Endodermal cell (in vitro differentiated cells): ENCODE data around the gene WNK2. TPM values are rescaled to one million over a fixed set of nuclear protein-coding genes. Genes with fewer than 3 reads are reported as not detected.

Experiments
- DNase-seq: peaks from one replicate; pipeline ENCODE4 v3.0.0-alpha.2; 2017
- H3K27ac ChIP-seq: 2 replicates; pipeline ENCODE4 v1.5.1; 2013; ENCODE audit warnings: mild to moderate bottlenecking, low read depth, low read length, moderate library complexity
- H3K27me3 ChIP-seq: 2 replicates; pipeline ENCODE4 v1.6.1; 2013; ENCODE audit warnings: mild to moderate bottlenecking, low read length, moderate library complexity; ENCODE audit not compliant: insufficient read depth, control insufficient read depth, poor library complexity, severe bottlenecking
- H3K36me3 ChIP-seq: 2 replicates; pipeline ENCODE4 v1.7.0; 2013; ENCODE audit warnings: mild to moderate bottlenecking, low read length, moderate library complexity; ENCODE audit not compliant: control insufficient read depth, insufficient read depth
- H3K4me1 ChIP-seq: one replicate; pipeline ENCODE4 v1.7.0; 2013; ENCODE audit warnings: low read length; ENCODE audit not compliant: control insufficient read depth, insufficient read depth
- H3K4me3 ChIP-seq: 2 replicates; pipeline ENCODE4 v1.5.1; 2013; ENCODE audit warnings: mild to moderate bottlenecking, low read length, moderate library complexity
- H3K9ac ChIP-seq: 2 replicates; pipeline ENCODE4 v1.6.1; 2013; ENCODE audit warnings: mild to moderate bottlenecking, low read length, moderate library complexity; ENCODE audit not compliant: poor library complexity, severe bottlenecking; ENCODE audit errors: extremely low read depth
- H3K9me3 ChIP-seq: 2 replicates; pipeline ENCODE4 v1.6.1; 2013; ENCODE audit warnings: mild to moderate bottlenecking, low read length, moderate library complexity; ENCODE audit not compliant: control insufficient read depth
- H3K27ac Mint-ChIP-seq: 2 replicates; pipeline ENCODE4 v1.8.0; 2020; ENCODE audit warnings: mixed read lengths
- H3K27me3 Mint-ChIP-seq: 2 replicates; pipeline ENCODE4 v1.8.0; 2021; ENCODE audit warnings: mild to moderate bottlenecking, mixed read lengths; ENCODE audit not compliant: insufficient read depth
- H3K36me3 Mint-ChIP-seq: 2 replicates; pipeline ENCODE4 v1.8.0; 2020; ENCODE audit warnings: low read depth, mixed read lengths
- H3K4me1 Mint-ChIP-seq: 2 replicates; pipeline ENCODE4 v1.8.0; 2020; ENCODE audit warnings: mixed read lengths
- H3K4me3 Mint-ChIP-seq: 2 replicates; pipeline ENCODE4 v1.8.0; 2020; ENCODE audit warnings: mild to moderate bottlenecking, moderate library complexity, mixed read lengths
- H3K9me3 Mint-ChIP-seq: 2 replicates; pipeline ENCODE4 v1.8.0; 2020; ENCODE audit warnings: mild to moderate bottlenecking, mixed read lengths
- CTCF ChIP-seq: fragments of 200-600 bp; sonication (generic); conservative IDR thresholded peaks from 2 replicates; pipeline ENCODE4 v1.5.0; 2021; ENCODE audit warnings: antibody characterized with exemption, mild to moderate bottlenecking
- WGBS, 2 experiments: methylation state at CpG; one replicate each; pipeline versions ENCODE4 v1.1.5 to v1.1.7; 2013; ENCODE audit warnings: missing lambda C conversion rate in 2 of 2, mixed read lengths in 1 of 2; ENCODE audit not compliant: insufficient coverage in 1 of 2, insufficient read length in 1 of 2; 5-methylcytosine and 5-hydroxymethylcytosine counted together
- total RNA-seq, 2 donors: library from RNA; stranded (reverse); fragmentation: NEBNext Ultra II Directional in 1 of 2; extraction: Animal tissue kit (Norgen Biotek cat#: 25700) in 1 of 2; gene quantifications; 2 replicates in 1 of 2; 3 replicates in 1 of 2; pipeline ENCODE4 v1.2.1, GENCODE V29; 2021

The WNK2 gene
- total RNA-seq, 2 donors from 2014 or later = 46.1 to 48.8 TPM

- Mint-ChIP-seq H3K27me3 (no peaks in the 10 kb centered on the region), H3K9me3 (peaks cover 2% of the 10 kb centered on the region), H3K4me1 (peaks cover 3% of the 10 kb centered on the region), H3K4me3 (no peak overlapping the region), H3K36me3 (peaks cover 6% of the 10 kb centered on the region), H3K27ac (no peak overlapping the region)
- Histone ChIP-seq H3K4me1 (peaks cover 4% of the 10 kb centered on the region), H3K27ac (no peak overlapping the region), H3K4me3 (no peak overlapping the region), H3K27me3 (no peaks in the 10 kb centered on the region), H3K9me3 (peaks cover 11% of the 10 kb centered on the region), H3K36me3 (no peaks in the 10 kb centered on the region), H3K9ac (no peak overlapping the region)
- DNase-seq = no peak
- WGBS, 2 experiments = 88 to 100% methylated on average over 1 of the region's 1 CpG
- no peak for TF ChIP-seq CTCF
These were observed 96.8 kb downstream of the WNK2 start for GRCh38 chr9:93280661-93281259.

GRCh38 chr9:93286252-93287188 is 102.6 kb downstream of the WNK2 start:
- Histone ChIP-seq H3K9ac (no peak overlapping the region), H3K4me1 (peaks cover 7% of the 10 kb centered on the region), H3K36me3 (no peaks in the 10 kb centered on the region), H3K4me3 (no peak overlapping the region), H3K27ac (no peak overlapping the region), H3K9me3 (peaks cover 11% of the 10 kb centered on the region), H3K27me3 (no peaks in the 10 kb centered on the region)
- no peak for TF ChIP-seq CTCF
- peaks cover 18% of the 10 kb centered on the region for H3K4me1 Mint-ChIP-seq
- 93 to 100% methylated on average over 3 to 6 of the region's 6 CpGs for WGBS, 2 experiments
- H3K36me3 Mint-ChIP-seq = peaks cover 2% of the 10 kb centered on the region
- no peak for DNase-seq
- H3K27ac Mint-ChIP-seq = no peak overlapping the region
- H3K4me3 Mint-ChIP-seq = no peak overlapping the region
- peaks cover 2% of the 10 kb centered on the region for H3K9me3 Mint-ChIP-seq
- no peaks in the 10 kb centered on the region for H3K27me3 Mint-ChIP-seq

- no peak for TF ChIP-seq CTCF
- Mint-ChIP-seq H3K9me3 (peaks cover 2% of the 10 kb centered on the region), H3K4me3 (no peak overlapping the region), H3K4me1 (peaks cover 18% of the 10 kb centered on the region), H3K36me3 (peaks cover 2% of the 10 kb centered on the region), H3K27ac (no peak overlapping the region), H3K27me3 (no peaks in the 10 kb centered on the region)
- no peak overlapping the region for H3K27ac ChIP-seq
- no peaks in the 10 kb centered on the region for H3K36me3 ChIP-seq
- peaks cover 11% of the 10 kb centered on the region for H3K9me3 ChIP-seq
- DNase-seq = no peak
- no peak overlapping the region for H3K9ac ChIP-seq
- 96% methylated on average over 9 to 10 of the region's 10 CpGs for WGBS, 2 experiments
- H3K4me1 ChIP-seq = peaks cover 7% of the 10 kb centered on the region
- no peaks in the 10 kb centered on the region for H3K27me3 ChIP-seq
- H3K4me3 ChIP-seq = no peak overlapping the region
These were observed 103.2 kb downstream of the WNK2 start for GRCh38 chr9:93287189-93287552.
